Hematopoietic multipotent progenitor cell treated with erythropoietin and hydrocortisone succinate and interleukin-3 and kit ligand, for 8 days (in vitro differentiated cells): Measurements from ENCODE around the gene ZMYM2.

Source experiments
- DNase-seq: peaks from one replicate; pipeline ENCODE4 v3.0.0-alpha.2; 2015

The ZMYM2 gene

DNA sequence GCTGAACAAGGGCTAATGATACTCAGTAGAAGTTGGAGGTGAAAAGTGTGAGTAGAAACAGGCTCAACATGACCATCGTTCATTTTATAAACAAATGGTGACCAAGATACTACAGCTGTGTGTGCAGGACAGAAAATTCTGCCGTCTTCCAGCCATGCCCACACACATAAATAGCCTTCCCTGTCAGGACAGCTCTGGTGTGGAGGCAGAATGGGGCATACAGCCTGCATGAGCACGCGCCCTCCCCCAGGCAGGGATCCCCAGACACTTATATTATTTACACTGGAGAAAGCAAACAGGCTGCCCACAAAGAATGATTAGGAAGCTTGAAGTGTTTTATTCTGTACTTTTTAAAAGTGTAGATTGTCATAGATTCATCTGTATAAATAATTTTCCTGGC is 182.0 kb downstream of the ZMYM2 start:
- no peak for DNase-seq
